Vagina (tissue), 2 donors: ENCODE measurements around the gene DCUN1D2.

Source experiments
- POLR2A ChIP-seq, 2 donors: fragments of 450-650 bp; IDR thresholded peaks; one replicate each; pipeline ENCODE4 v1.6.1; 2017; ENCODE audit warnings: antibody characterized with exemption in 2 of 2, mild to moderate bottlenecking in 2 of 2, moderate library complexity in 2 of 2
- POLR2AphosphoS5 ChIP-seq, 2 donors: sonication (generic); formaldehyde crosslinking; IDR thresholded peaks; one replicate each; pipeline ENCODE4 v1.9.0; 2017; ENCODE audit warnings: antibody characterized with exemption in 2 of 2, mild to moderate bottlenecking in 2 of 2, low read depth in 1 of 2; ENCODE audit not compliant: insufficient read depth in 1 of 2
- TF ChIP-seq, protein P1 (sequence below), 3 experiments: fragments of 450-650 bp in 2 of 3; fragments of 200-600 bp in 1 of 3; sonication (generic) in 1 of 3; IDR thresholded peaks; one replicate each; pipeline ENCODE4 v1.5.1; 2017 to 2019; ENCODE audit warnings: antibody characterized with exemption in 3 of 3, mild to moderate bottlenecking in 2 of 3, moderate library complexity in 2 of 3

- TF ChIP-seq, protein P1, sequence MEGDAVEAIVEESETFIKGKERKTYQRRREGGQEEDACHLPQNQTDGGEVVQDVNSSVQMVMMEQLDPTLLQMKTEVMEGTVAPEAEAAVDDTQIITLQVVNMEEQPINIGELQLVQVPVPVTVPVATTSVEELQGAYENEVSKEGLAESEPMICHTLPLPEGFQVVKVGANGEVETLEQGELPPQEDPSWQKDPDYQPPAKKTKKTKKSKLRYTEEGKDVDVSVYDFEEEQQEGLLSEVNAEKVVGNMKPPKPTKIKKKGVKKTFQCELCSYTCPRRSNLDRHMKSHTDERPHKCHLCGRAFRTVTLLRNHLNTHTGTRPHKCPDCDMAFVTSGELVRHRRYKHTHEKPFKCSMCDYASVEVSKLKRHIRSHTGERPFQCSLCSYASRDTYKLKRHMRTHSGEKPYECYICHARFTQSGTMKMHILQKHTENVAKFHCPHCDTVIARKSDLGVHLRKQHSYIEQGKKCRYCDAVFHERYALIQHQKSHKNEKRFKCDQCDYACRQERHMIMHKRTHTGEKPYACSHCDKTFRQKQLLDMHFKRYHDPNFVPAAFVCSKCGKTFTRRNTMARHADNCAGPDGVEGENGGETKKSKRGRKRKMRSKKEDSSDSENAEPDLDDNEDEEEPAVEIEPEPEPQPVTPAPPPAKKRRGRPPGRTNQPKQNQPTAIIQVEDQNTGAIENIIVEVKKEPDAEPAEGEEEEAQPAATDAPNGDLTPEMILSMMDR (IDR thresholded peaks at IDR 0.05) = no peak
- TF ChIP-seq POLR2A (IDR thresholded peaks at IDR 0.05) = no peak
- TF ChIP-seq POLR2AphosphoS5 (IDR thresholded peaks at IDR 0.05; ENCODE audit: insufficient read depth in 1 of 2, low read depth in 1 of 2) = no peak
Observed at GRCh38 chr13:113437408-113438010, 53.0 kb downstream of the DCUN1D2 start.
